Fibroblast of upper back skin (primary cell): ENCODE results near the gene GABRB2.
A peak's percentile ranks its signal among the peaks of the same experiment; 100 is the strongest.
"Not testable (repeated sequence)": the region's sequence is repeated elsewhere in the genome, so short reads cannot be mapped to it uniquely, and the experiment has no call there.

Experiments used
- DNase-seq: peaks from one replicate; pipeline ENCODE4 v3.0.0-alpha.2; 2013

Gene GABRB2

GRCh38 chr5:161546470-161547301, at the start of gene GABRB2:
Gene GABRB2, minus strand, starts transcription at chr5:161546725. Its CDS starts 82 bp downstream, at chr5:161546643.
- DNase-seq: peak; percentile 18

GRCh38 chr5:161585798-161586197, 39.3 kb upstream of the GABRB2 start:
- DNase-seq: no peak

GRCh38 chr5:161580621-161581020, 34.1 kb upstream of the GABRB2 start:
- DNase-seq: no peak

GRCh38 chr5:161572914-161573313, 26.4 kb upstream of the GABRB2 start:
- no peak for DNase-seq

- no peak for DNase-seq
These were observed 19.6 kb upstream of the GABRB2 start for GRCh38 chr5:161566081-161566480.

GRCh38 chr5:161562446-161562845, 15.9 kb upstream of the GABRB2 start:
- no peak for DNase-seq

- DNase-seq: peak; percentile 10
These were observed 2.6 kb upstream of the GABRB2 start for GRCh38 chr5:161549106-161549505.

- DNase-seq: no peak
These were observed 2.1 kb upstream of the GABRB2 start for GRCh38 chr5:161548487-161549094.

- DNase-seq: no peak
These were observed 1.4 kb upstream of the GABRB2 start for GRCh38 chr5:161547738-161548486.

GRCh38 chr5:161547406-161547737, 847 bp upstream of the GABRB2 start:
- DNase-seq: no peak

GRCh38 chr5:161546095-161546469, 443 bp downstream of the GABRB2 start:
- DNase-seq: no peak

GRCh38 chr5:161545344-161546094, 1.0 kb downstream of the GABRB2 start:
- DNase-seq: no peak

GRCh38 chr5:161544350-161544765, 2.2 kb downstream of the GABRB2 start:
- DNase-seq: peak; percentile 18

- no peak for DNase-seq
These were observed 7.5 kb downstream of the GABRB2 start for GRCh38 chr5:161539016-161539415.

GRCh38 chr5:161535762-161536161, 10.8 kb downstream of the GABRB2 start:
- DNase-seq: no peak

- DNase-seq: no peak
These were observed 15.8 kb downstream of the GABRB2 start for GRCh38 chr5:161530700-161531099.

GRCh38 chr5:161513942-161514341, 32.6 kb downstream of the GABRB2 start:
- no peak for DNase-seq

GRCh38 chr5:161507591-161507990, 38.9 kb downstream of the GABRB2 start:
- DNase-seq: no peak

GRCh38 chr5:161505160-161505559, 41.4 kb downstream of the GABRB2 start:
- DNase-seq: not testable (repeated sequence)

- DNase-seq: no peak
These were observed 48.0 kb downstream of the GABRB2 start for GRCh38 chr5:161498531-161498930.

GRCh38 chr5:161483721-161484120, 62.8 kb downstream of the GABRB2 start:
- no peak for DNase-seq

GRCh38 chr5:161481922-161482321, 64.6 kb downstream of the GABRB2 start:
- no peak for DNase-seq
